PFSK-1 (cell line): ENCODE results near the gene SPOCD1.

Experiments
- FOXP2 ChIP-seq: optimal IDR thresholded peaks from 2 replicates; pipeline ENCODE3; 2011; ENCODE audit warnings: borderline replicate concordance, control low read depth, inconsistent platforms; ENCODE audit not compliant: insufficient read depth; ENCODE audit errors: extremely low read length, extremely low read depth
- POLR2AphosphoS5 ChIP-seq: IDR thresholded peaks from 2 replicates; pipeline ENCODE4 v1.6.1; 2012; ENCODE audit warnings: low read depth, mild to moderate bottlenecking, control low read depth, low read length, moderate library complexity
- SIN3A ChIP-seq: IDR thresholded peaks from 2 replicates; pipeline ENCODE4 v1.6.1; 2012; ENCODE audit warnings: mild to moderate bottlenecking, low read length, moderate library complexity, borderline replicate concordance; ENCODE audit not compliant: insufficient read depth
- TAF1 ChIP-seq: IDR thresholded peaks from 2 replicates; pipeline ENCODE4 v1.6.1; 2012; ENCODE audit warnings: low read length, control low read depth, borderline replicate concordance; ENCODE audit not compliant: insufficient read depth
- TF ChIP-seq, protein P1 (sequence below), 2 experiments: IDR thresholded peaks; 2 replicates each; pipeline versions ENCODE4 v1.6.1 to v1.8.0; 2011 to 2012; ENCODE audit warnings: low read depth in 2 of 2, low read length in 2 of 2, control low read depth in 1 of 2, inconsistent platforms in 1 of 2, mild to moderate bottlenecking in 1 of 2, moderate library complexity in 1 of 2; ENCODE audit not compliant: insufficient read depth in 1 of 2

DNA sequence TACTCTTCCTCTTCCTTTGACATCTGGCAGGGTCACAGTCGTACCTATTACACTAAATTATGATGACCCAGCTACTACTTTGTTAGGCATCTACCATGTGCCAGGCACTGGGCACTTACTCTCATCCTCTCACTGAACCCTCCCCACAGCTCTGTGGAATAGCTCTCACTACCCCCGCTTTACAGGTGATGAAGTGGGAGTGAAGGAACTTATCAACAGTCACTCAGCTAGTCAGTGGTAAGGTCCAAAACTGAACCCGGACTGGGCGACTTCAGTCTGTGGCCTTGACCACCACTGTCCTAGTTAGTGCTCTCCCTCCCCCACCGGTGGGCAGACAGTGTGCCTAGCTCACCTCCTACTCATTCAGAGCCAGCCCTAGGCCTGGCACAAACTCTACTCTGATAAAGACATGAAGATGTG, 64.0 kb downstream of the SPOCD1 start:
- no peak for TF ChIP-seq POLR2AphosphoS5
- TF ChIP-seq, protein P1, sequence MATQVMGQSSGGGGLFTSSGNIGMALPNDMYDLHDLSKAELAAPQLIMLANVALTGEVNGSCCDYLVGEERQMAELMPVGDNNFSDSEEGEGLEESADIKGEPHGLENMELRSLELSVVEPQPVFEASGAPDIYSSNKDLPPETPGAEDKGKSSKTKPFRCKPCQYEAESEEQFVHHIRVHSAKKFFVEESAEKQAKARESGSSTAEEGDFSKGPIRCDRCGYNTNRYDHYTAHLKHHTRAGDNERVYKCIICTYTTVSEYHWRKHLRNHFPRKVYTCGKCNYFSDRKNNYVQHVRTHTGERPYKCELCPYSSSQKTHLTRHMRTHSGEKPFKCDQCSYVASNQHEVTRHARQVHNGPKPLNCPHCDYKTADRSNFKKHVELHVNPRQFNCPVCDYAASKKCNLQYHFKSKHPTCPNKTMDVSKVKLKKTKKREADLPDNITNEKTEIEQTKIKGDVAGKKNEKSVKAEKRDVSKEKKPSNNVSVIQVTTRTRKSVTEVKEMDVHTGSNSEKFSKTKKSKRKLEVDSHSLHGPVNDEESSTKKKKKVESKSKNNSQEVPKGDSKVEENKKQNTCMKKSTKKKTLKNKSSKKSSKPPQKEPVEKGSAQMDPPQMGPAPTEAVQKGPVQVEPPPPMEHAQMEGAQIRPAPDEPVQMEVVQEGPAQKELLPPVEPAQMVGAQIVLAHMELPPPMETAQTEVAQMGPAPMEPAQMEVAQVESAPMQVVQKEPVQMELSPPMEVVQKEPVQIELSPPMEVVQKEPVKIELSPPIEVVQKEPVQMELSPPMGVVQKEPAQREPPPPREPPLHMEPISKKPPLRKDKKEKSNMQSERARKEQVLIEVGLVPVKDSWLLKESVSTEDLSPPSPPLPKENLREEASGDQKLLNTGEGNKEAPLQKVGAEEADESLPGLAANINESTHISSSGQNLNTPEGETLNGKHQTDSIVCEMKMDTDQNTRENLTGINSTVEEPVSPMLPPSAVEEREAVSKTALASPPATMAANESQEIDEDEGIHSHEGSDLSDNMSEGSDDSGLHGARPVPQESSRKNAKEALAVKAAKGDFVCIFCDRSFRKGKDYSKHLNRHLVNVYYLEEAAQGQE (IDR thresholded peaks at IDR 0.05; ENCODE audit: insufficient read depth in 1 of 2, low read depth in 2 of 2, low read length in 2 of 2): no peak
- no peak for TF ChIP-seq SIN3A
- no peak for TF ChIP-seq TAF1
- TF ChIP-seq FOXP2: no peak
